ENCODE data around the gene MCMBP. TPM values are rescaled to one million over a fixed set of nuclear protein-coding genes. Genes with fewer than 3 reads are reported as not detected.

MCMBP gene
- polyA plus RNA-seq, 1 donor (not counting 4 experiments of a cell fraction or from before 2014, with no cell fraction given): 74.4 TPM

- FAIRE-seq (no peak), DNase-seq (ENCODE audit: low read depth, low spot score) (no peak)
- no peaks in the 10 kb centered on the region for H3K9me3 ChIP-seq (ENCODE audit: control insufficient read depth, low read depth, low read length)
- dilution Hi-C loops (cut with MboI; ENCODE audit: extremely low pct_ligation_motif_present, low sequenced_read_pairs): no loop called here
- no peaks in the 10 kb centered on the region for H4K20me1 ChIP-seq (ENCODE audit: control insufficient read depth, extremely low read depth, insufficient read depth, low read length)
- H3K4me2 ChIP-seq (ENCODE audit: control insufficient read depth, extremely low read depth, insufficient read depth, low read depth, low read length): no peak overlapping the region
- H3K27me3 ChIP-seq (ENCODE audit: control insufficient read depth, extremely low read depth, insufficient read depth, low read length): no peaks in the 10 kb centered on the region
- no peaks in the 10 kb centered on the region for H3K9me1 ChIP-seq (ENCODE audit: control insufficient read depth, extremely low read depth, insufficient read depth, low read length)
- peaks cover 2% of the 10 kb centered on the region for H3K79me2 ChIP-seq (ENCODE audit: control insufficient read depth, insufficient read depth, low read length)
- no peak overlapping the region for H3K9ac ChIP-seq (ENCODE audit: control insufficient read depth, extremely low read depth, insufficient read depth, low read length)
- H2AFZ ChIP-seq (ENCODE audit: control insufficient read depth, low read length): no peak overlapping the region
- TF ChIP-seq EZH2 (IDR thresholded peaks at IDR 0.05; ENCODE audit: low read length) (no peak), CTCF (optimal IDR thresholded peaks at IDR 0.05 in 1 of 3, IDR thresholded peaks at IDR 0.05 in 1 of 3, conservative IDR thresholded peaks at IDR 0.05 in 1 of 3; ENCODE audit: extremely low read depth in 1 of 3, insufficient read depth in 2 of 3, low read length in 3 of 3) (no peak)
- H3K27ac ChIP-seq (ENCODE audit: control insufficient read depth, insufficient read depth, low read length): no peak overlapping the region
- H3K4me3 ChIP-seq (ENCODE audit: control insufficient read depth in 2 of 3, extremely low read depth in 1 of 3, insufficient read depth in 2 of 3, low read depth in 1 of 3, low read length in 3 of 3): no peak overlapping the region
- H3K4me1 ChIP-seq (ENCODE audit: control insufficient read depth, extremely low read depth, insufficient read depth, low read length): peaks cover 14% of the 10 kb centered on the region
- H3K36me3 ChIP-seq (ENCODE audit: control insufficient read depth in 2 of 2, extremely low read depth in 1 of 2, insufficient read depth in 2 of 2, low read length in 2 of 2): peaks cover 16 to 27% of the 10 kb centered on the region in 2 experiments
Observed at GRCh38 chr10:119845656-119846055, 27.0 kb downstream of the MCMBP start.

GRCh38 chr10:119834188-119834587 lies 38.5 kb downstream of the MCMBP start:
- H3K9me3 ChIP-seq (ENCODE audit: control insufficient read depth, low read depth, low read length): no peaks in the 10 kb centered on the region
- no peak overlapping the region for H3K4me3 ChIP-seq (ENCODE audit: control insufficient read depth in 2 of 3, extremely low read depth in 1 of 3, insufficient read depth in 2 of 3, low read depth in 1 of 3, low read length in 3 of 3)
- no peaks in the 10 kb centered on the region for H3K79me2 ChIP-seq (ENCODE audit: control insufficient read depth, insufficient read depth, low read length)
- H3K9me1 ChIP-seq (ENCODE audit: control insufficient read depth, extremely low read depth, insufficient read depth, low read length): peaks cover 3% of the 10 kb centered on the region
- H2AFZ ChIP-seq (ENCODE audit: control insufficient read depth, low read length): no peak overlapping the region
- no peak overlapping the region for H3K4me2 ChIP-seq (ENCODE audit: control insufficient read depth, extremely low read depth, insufficient read depth, low read depth, low read length)
- dilution Hi-C loops (cut with MboI; ENCODE audit: extremely low pct_ligation_motif_present, low sequenced_read_pairs): no loop called here
- H4K20me1 ChIP-seq (ENCODE audit: control insufficient read depth, extremely low read depth, insufficient read depth, low read length): no peaks in the 10 kb centered on the region
- H3K27ac ChIP-seq (ENCODE audit: control insufficient read depth, insufficient read depth, low read length): no peak overlapping the region
- H3K27me3 ChIP-seq (ENCODE audit: control insufficient read depth, extremely low read depth, insufficient read depth, low read length): no peaks in the 10 kb centered on the region
- H3K36me3 ChIP-seq (ENCODE audit: control insufficient read depth in 2 of 2, extremely low read depth in 1 of 2, insufficient read depth in 2 of 2, low read length in 2 of 2): peaks cover 19 to 38% of the 10 kb centered on the region in 2 experiments
- DNase-seq (ENCODE audit: low read depth, low spot score) (no peak), FAIRE-seq (no peak)
- no peak overlapping the region for H3K9ac ChIP-seq (ENCODE audit: control insufficient read depth, extremely low read depth, insufficient read depth, low read length)
- H3K4me1 ChIP-seq (ENCODE audit: control insufficient read depth, extremely low read depth, insufficient read depth, low read length): no peaks in the 10 kb centered on the region
- no peak for TF ChIP-seq CTCF (optimal IDR thresholded peaks at IDR 0.05 in 1 of 3, IDR thresholded peaks at IDR 0.05 in 1 of 3, conservative IDR thresholded peaks at IDR 0.05 in 1 of 3; ENCODE audit: extremely low read depth in 1 of 3, insufficient read depth in 2 of 3, low read length in 3 of 3)
- no peak for TF ChIP-seq EZH2 (IDR thresholded peaks at IDR 0.05; ENCODE audit: low read length)
